Neural progenitor cell (in vitro differentiated cells): ENCODE data around the gene PSMD8.

Source experiments
- EZH2 ChIP-seq: fragments of 200-600 bp; sonication (generic); IDR thresholded peaks from 2 replicates; pipeline ENCODE4 v1.6.1; 2017; ENCODE audit warnings: antibody characterized with exemption, mild to moderate bottlenecking, moderate library complexity
- EZH2phosphoT487 ChIP-seq: fragments of 200-600 bp; sonication (generic); IDR thresholded peaks from 2 replicates; pipeline ENCODE4 v1.6.1; 2017; ENCODE audit warnings: antibody characterized with exemption
- TF ChIP-seq, protein P1 (sequence below): fragments of 200-600 bp; sonication (generic); IDR thresholded peaks from 2 replicates; pipeline ENCODE4 v1.5.1; 2017; ENCODE audit warnings: antibody characterized with exemption, mild to moderate bottlenecking

DNA sequence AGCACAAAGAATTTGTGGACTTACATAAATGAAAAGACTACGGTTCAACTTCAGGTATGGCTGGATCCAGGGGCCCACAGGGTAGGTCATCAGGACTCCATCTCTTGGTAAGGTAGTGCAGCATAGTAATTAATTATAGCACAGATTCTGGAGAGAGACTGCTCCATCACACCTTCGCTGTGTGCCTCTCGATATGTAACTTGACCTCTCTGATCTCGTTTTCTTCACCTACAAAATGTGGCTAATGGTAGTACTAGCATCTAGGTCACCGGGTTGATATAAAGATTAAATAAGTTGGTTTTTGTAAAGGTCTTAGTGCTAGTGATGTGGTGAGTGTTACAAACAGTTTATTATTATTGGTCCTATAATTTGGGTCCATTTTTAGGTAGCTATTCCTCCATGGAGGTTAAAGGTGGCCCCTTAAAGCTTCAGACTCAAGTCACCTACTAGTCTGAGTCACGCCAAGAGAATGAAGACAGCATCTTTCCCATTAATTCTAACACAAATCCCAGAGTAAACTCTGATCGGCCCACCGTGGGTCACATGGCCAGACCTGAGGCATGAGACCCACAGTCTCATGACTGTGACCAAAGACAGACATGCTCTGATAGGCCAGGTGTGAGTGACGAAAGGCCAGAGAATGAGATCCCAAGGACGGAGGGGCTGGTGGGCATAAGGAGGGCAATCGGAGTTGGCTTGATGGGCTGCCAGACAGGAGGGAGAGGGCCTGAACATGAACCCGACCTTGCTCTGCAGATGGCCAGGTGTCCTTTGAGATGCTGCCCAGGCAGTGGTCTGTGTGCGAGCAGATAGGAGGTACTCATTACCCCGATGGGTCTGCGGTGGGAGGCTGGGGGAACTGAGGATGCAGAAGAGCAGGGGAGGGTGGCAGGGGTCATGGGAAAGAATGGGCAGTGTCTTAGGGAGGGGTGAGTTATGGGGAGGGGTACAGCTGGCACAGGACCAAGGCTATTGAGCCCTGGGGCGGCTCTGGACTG, 18.3 kb upstream of the PSMD8 start:
- TF ChIP-seq, protein P1, sequence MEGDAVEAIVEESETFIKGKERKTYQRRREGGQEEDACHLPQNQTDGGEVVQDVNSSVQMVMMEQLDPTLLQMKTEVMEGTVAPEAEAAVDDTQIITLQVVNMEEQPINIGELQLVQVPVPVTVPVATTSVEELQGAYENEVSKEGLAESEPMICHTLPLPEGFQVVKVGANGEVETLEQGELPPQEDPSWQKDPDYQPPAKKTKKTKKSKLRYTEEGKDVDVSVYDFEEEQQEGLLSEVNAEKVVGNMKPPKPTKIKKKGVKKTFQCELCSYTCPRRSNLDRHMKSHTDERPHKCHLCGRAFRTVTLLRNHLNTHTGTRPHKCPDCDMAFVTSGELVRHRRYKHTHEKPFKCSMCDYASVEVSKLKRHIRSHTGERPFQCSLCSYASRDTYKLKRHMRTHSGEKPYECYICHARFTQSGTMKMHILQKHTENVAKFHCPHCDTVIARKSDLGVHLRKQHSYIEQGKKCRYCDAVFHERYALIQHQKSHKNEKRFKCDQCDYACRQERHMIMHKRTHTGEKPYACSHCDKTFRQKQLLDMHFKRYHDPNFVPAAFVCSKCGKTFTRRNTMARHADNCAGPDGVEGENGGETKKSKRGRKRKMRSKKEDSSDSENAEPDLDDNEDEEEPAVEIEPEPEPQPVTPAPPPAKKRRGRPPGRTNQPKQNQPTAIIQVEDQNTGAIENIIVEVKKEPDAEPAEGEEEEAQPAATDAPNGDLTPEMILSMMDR = no peak
- TF ChIP-seq EZH2 = no peak
- TF ChIP-seq EZH2phosphoT487 = no peak
